IMR-90 (cell line): ENCODE data around the gene NECTIN2. TPM values are rescaled to one million over a fixed set of nuclear protein-coding genes. Genes with fewer than 3 reads are reported as not detected.

Experiments used
- ATAC-seq: fragments of 200-7000 bp; cut with Tn5 transposase; 2 replicates; pipeline ENCODE4 v1.9.1; 2020; ENCODE audit warnings: low read depth, mild to moderate bottlenecking, moderate library complexity
- BruUV-seq: library from RNA; stranded (reverse); fragments of 400-500 nt; replicated peaks from 2 replicates; lab custom pipeline; 2021; lab: Mats Ljungman, UMichigan
- CTCF ChIA-PET: fragments of 300-600 bp; formaldehyde crosslinking; extraction: SDS; loops from one replicate; lab custom pipeline; 2021; ENCODE audit warnings: antibody characterized with exemption; lab: Yijun Ruan, JAX
- POLR2A ChIA-PET: fragments of 300-600 bp; sonication (Branson Sonifier 250); formaldehyde crosslinking; loops from one replicate; lab custom pipeline; 2022; ENCODE audit warnings: antibody characterized with exemption; ENCODE audit not compliant: unreplicated experiment; lab: Charles Lee
- DNase-seq: peaks from one replicate; pipeline ENCODE4 v3.0.0; 2013
- H2AFZ ChIP-seq: replicated peaks from 2 replicates; pipeline ENCODE3; 2013; ENCODE audit warnings: low read length, mild to moderate bottlenecking; ENCODE audit not compliant: poor library complexity
- H2AK5ac ChIP-seq: 2 replicates; pipeline ENCODE4 v1.6.1; 2013; ENCODE audit warnings: low read depth, low read length, inconsistent platforms
- H2AK9ac ChIP-seq: replicated peaks from 2 replicates; pipeline ENCODE3; 2013; ENCODE audit warnings: mild to moderate bottlenecking, low read depth, low read length, moderate library complexity; ENCODE audit not compliant: poor library complexity
- H2BK120ac ChIP-seq: 2 replicates; pipeline ENCODE4 v1.6.1; 2013; ENCODE audit warnings: low read depth, low read length, inconsistent platforms
- H2BK15ac ChIP-seq: 3 replicates; pipeline ENCODE4 v1.6.1; 2013; ENCODE audit warnings: low read depth, low read length, inconsistent platforms
- H2BK20ac ChIP-seq: 2 replicates; pipeline ENCODE4 v1.6.1; 2013; ENCODE audit warnings: low read depth, mild to moderate bottlenecking, inconsistent platforms, low read length, moderate library complexity
- H2BK5ac ChIP-seq: 2 replicates; pipeline ENCODE4 v1.6.1; 2013; ENCODE audit warnings: mild to moderate bottlenecking, low read depth, low read length, inconsistent platforms; ENCODE audit not compliant: poor library complexity, severe bottlenecking
- H3K14ac ChIP-seq: replicated peaks from 2 replicates; pipeline ENCODE4 v1.6.1; 2013; ENCODE audit warnings: low read depth, low read length, inconsistent platforms
- H3K18ac ChIP-seq: 2 replicates; pipeline ENCODE4 v1.6.1; 2013; ENCODE audit warnings: low read depth, low read length, control low read depth
- H3K23ac ChIP-seq: 2 replicates; pipeline ENCODE4 v1.6.1; 2013; ENCODE audit warnings: low read depth, low read length, inconsistent platforms
- H3K27ac ChIP-seq: 2 replicates; pipeline ENCODE4 v1.5.1; 2013; ENCODE audit warnings: mild to moderate bottlenecking, control low read depth, low read length; ENCODE audit not compliant: insufficient read depth
- H3K27me3 ChIP-seq: 2 replicates; pipeline ENCODE4 v1.6.1; 2013; ENCODE audit warnings: low read length; ENCODE audit not compliant: control insufficient read depth, insufficient read depth
- H3K36me3 ChIP-seq: 2 replicates; pipeline ENCODE4 v1.6.1; 2013; ENCODE audit warnings: low read length, mixed read lengths; ENCODE audit not compliant: control insufficient read depth, insufficient read depth
- H3K4ac ChIP-seq: 2 replicates; pipeline ENCODE4 v1.6.1; 2013; ENCODE audit warnings: low read depth, low read length, inconsistent platforms
- H3K4me1 ChIP-seq: 2 replicates; pipeline ENCODE4 v1.6.1; 2013; ENCODE audit warnings: low read length, mixed read lengths; ENCODE audit not compliant: control insufficient read depth, insufficient read depth
- H3K4me2 ChIP-seq: 2 replicates; pipeline ENCODE4 v1.6.1; 2013; ENCODE audit warnings: low read depth, mild to moderate bottlenecking, control low read depth, low read length, moderate library complexity
- H3K4me3 ChIP-seq: 2 replicates; pipeline ENCODE4 v1.5.1; 2013; ENCODE audit warnings: low read depth, mild to moderate bottlenecking, control low read depth, low read length, moderate library complexity; ENCODE audit not compliant: insufficient read depth
- H3K56ac ChIP-seq: 2 replicates; pipeline ENCODE4 v1.6.1; 2013; ENCODE audit warnings: low read length, inconsistent platforms; ENCODE audit not compliant: insufficient read depth; ENCODE audit errors: extremely low read depth
- H3K79me1 ChIP-seq, 2 experiments: 2 replicates each; pipeline ENCODE4 v1.6.1; 2013; ENCODE audit warnings: low read length in 2 of 2, inconsistent platforms in 1 of 2, low read depth in 1 of 2
- H3K9ac ChIP-seq: 2 replicates; pipeline ENCODE4 v1.6.1; 2013; ENCODE audit warnings: low read depth, low read length, control low read depth
- H3K9me1 ChIP-seq: 2 replicates; pipeline ENCODE4 v1.6.1; 2013; ENCODE audit warnings: low read length, inconsistent platforms; ENCODE audit not compliant: insufficient read depth
- H3K9me3 ChIP-seq: 2 replicates; pipeline ENCODE4 v1.6.1; 2013; ENCODE audit warnings: low read length; ENCODE audit not compliant: control insufficient read depth, insufficient read depth
- H4K20me1 ChIP-seq: 2 replicates; pipeline ENCODE4 v1.6.1; 2013; ENCODE audit warnings: low read length, inconsistent platforms; ENCODE audit not compliant: insufficient read depth
- H4K5ac ChIP-seq: 2 replicates; pipeline ENCODE4 v1.6.1; 2013; ENCODE audit warnings: mild to moderate bottlenecking, low read depth, low read length, control low read depth
- H4K8ac ChIP-seq, 2 experiments: 2 replicates each; pipeline ENCODE4 v1.6.1; 2013; ENCODE audit warnings: low read depth in 2 of 2, low read length in 2 of 2, control low read depth in 1 of 2, inconsistent platforms in 1 of 2
- H4K91ac ChIP-seq: 2 replicates; pipeline ENCODE4 v1.6.1; 2013; ENCODE audit warnings: low read depth, low read length, inconsistent platforms; ENCODE audit not compliant: insufficient read depth
- MAZ ChIP-seq: IDR thresholded peaks from 2 replicates; pipeline ENCODE4 v1.6.1; 2012; ENCODE audit warnings: low read depth, mild to moderate bottlenecking, low read length, improper control_type of control experiment, moderate library complexity, borderline replicate concordance
- WGBS, 2 experiments: methylation state at CpG; one replicate each; pipeline versions ENCODE4 v1.1.5 to v1.1.7; 2013; ENCODE audit warnings: missing lambda C conversion rate in 2 of 2; ENCODE audit not compliant: insufficient read length in 1 of 2; ENCODE audit errors: extremely low coverage in 2 of 2; 5-methylcytosine and 5-hydroxymethylcytosine counted together
- dilution Hi-C: fragments of 300-500 bp; cut with HindIII; formaldehyde crosslinking; loops from one replicate; pipeline ENCODE4 v1.14.3; 2018; ENCODE audit warnings: low sequenced_read_pairs; ENCODE audit not compliant: unreplicated experiment
- in situ Hi-C: fragments of 300-500 bp; cut with MboI; formaldehyde crosslinking; loops from 3 replicates; pipeline ENCODE4 v1.14.3; 2019; ENCODE audit warnings: low sequenced_read_pairs, inconsistent platforms, mixed read lengths
- intact Hi-C: fragments of 100-400 bp; cut with micrococcal nuclease; formaldehyde crosslinking; loops from 2 replicates; pipeline ENCODE4 v1.10.0; 2022
- polyA plus RNA-seq, 3 experiments: library from polyadenylated mRNA; depleted of rRNA; stranded (reverse); fragments of >200 nt; gene quantifications; 2 replicates each; pipeline ENCODE4 v1.2.3, GENCODE V29; 2012; ENCODE audit warnings: low replicate concordance in 1 of 3
- total RNA-seq: library from RNA; depleted of rRNA; stranded (reverse); fragments of >200 nt; gene quantifications from 2 replicates; pipeline ENCODE4 v1.2.3, GENCODE V29; 2012

The NECTIN2 gene
- total and polyA plus RNA-seq, 2 of the 4 experiments (the other 2 are of a cell fraction), result 77.8 to 170 TPM

GRCh38 chr19:44820648-44821609, 25.2 kb upstream of the NECTIN2 start:
- no peak overlapping the region for H2AK9ac ChIP-seq
- 66% methylated on average over 6 of the region's 35 CpGs; no CpG with 5 or more reads in 1 of the 2 experiments for WGBS, 2 experiments
- H2BK120ac ChIP-seq, result no peak overlapping the region
- H3K18ac ChIP-seq, result no peak overlapping the region
- H3K36me3 ChIP-seq, result peaks cover 6% of the 10 kb centered on the region
- no peak for DNase-seq
- H3K4ac ChIP-seq, result no peak overlapping the region
- H3K4me2 ChIP-seq, result no peak overlapping the region
- no peak overlapping the region for H2BK20ac ChIP-seq
- H3K9me1 ChIP-seq, result 0 out of 2 replicates have a peak, but pooled peaks cover 2% of the 10 kb centered on the region
- H4K5ac ChIP-seq, result no peak overlapping the region
- no peak overlapping the region for H2BK15ac ChIP-seq
- no peak overlapping the region for H3K14ac ChIP-seq
- peaks cover 2% of the 10 kb centered on the region for H3K27me3 ChIP-seq
- H3K79me1 ChIP-seq, result no peaks in the 10 kb centered on the region
- no peak overlapping the region for H2AK5ac ChIP-seq
- BruUV-seq, result no TSS peak
- TF ChIP-seq MAZ, result no peak
- no peak overlapping the region for H3K9ac ChIP-seq
- POLR2A ChIA-PET, result interaction anchor here (0.5 to 0.6 kb wide), 2 partner anchors 10 to 543 kb away, joined by 4 to 7 read pairs; no protein-coding TSS in a partner anchor
- no peak overlapping the region for H4K8ac ChIP-seq
- H3K56ac ChIP-seq, result no peak overlapping the region
- no peak overlapping the region for H3K27ac ChIP-seq
- H3K4me1 ChIP-seq, result peaks cover 3% of the 10 kb centered on the region; the same call in 1 of the 2 replicates
- no peak overlapping the region for H3K4me3 ChIP-seq
- H3K9me3 ChIP-seq, result no peaks in the 10 kb centered on the region
- H3K23ac ChIP-seq, result no peak overlapping the region
- H4K20me1 ChIP-seq, result no peaks in the 10 kb centered on the region
- H2BK5ac ChIP-seq, result no peak overlapping the region
- dilution Hi-C loops, result no loop called here
- no peak overlapping the region for H2AFZ ChIP-seq
- CTCF ChIA-PET, result no interaction called here
- in situ Hi-C loops, result no loop called here
- peak; percentile 24; the same call in 1 of the 2 replicates for ATAC-seq
- no peak overlapping the region for H4K91ac ChIP-seq
- intact Hi-C loops, result no loop called here
